ENCODE results near the gene ANKRD39.

DNA sequence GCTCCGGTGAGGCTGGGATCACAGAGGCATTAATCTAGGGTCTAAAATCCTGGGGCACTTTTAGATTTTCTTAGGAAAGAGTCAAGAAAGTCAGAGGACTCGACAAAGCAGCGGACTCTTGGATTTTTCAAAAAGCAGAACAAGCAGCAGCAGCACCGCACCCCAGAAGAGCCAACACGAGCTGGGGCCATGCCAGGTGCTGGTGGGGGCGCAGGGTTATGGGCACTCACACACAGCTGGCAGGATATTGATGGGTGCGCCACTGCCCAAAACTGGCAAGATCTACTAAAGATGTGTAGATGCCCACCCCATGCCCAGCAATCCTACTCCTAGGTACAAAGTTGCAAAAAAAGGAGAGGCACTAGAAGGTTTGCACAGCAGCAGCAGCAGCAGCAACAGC is 46.0 kb upstream of the ANKRD39 start:
- TF ChIP-seq EP300 (IDR thresholded peaks at IDR 0.05): no peak
- TF ChIP-seq POLR2A (IDR thresholded peaks at IDR 0.05): no peak

Measured in gastroesophageal sphincter (tissue), 2 donors.